Pulmonary artery endothelial cell (primary cell): ENCODE data around the gene NUDCD2. TPM values are rescaled to one million over a fixed set of nuclear protein-coding genes. Genes with fewer than 3 reads are reported as not detected.
A peak's percentile ranks its signal among the peaks of the same experiment; 100 is the strongest.

Experiments
- DNase-seq: peaks from one replicate; pipeline ENCODE4 v3.0.0-alpha.2; 2011; ENCODE audit warnings: low read depth, low spot score
- total RNA-seq: library from RNA; depleted of rRNA; stranded (reverse); fragments of >200 nt; gene quantifications from 2 replicates; pipeline ENCODE4 v1.2.3, GENCODE V29; 2014

The NUDCD2 gene
- total RNA-seq: 8.1 and 10.0 TPM in 2 replicates

GRCh38 chr5:163459819-163460561 is at the start of gene NUDCD2:
NUDCD2 (minus strand) TSS chr5:163460102; CDS start chr5:163460050, 52 bp downstream.
- DNase-seq: peak; percentile 97

GRCh38 chr5:163509291-163509951 is 49.5 kb upstream of the NUDCD2 start:
- peak; percentile 22 for DNase-seq

- no peak for DNase-seq
These were observed 48.9 kb upstream of the NUDCD2 start for GRCh38 chr5:163508753-163509152.

- DNase-seq: no peak
These were observed 46.8 kb upstream of the NUDCD2 start for GRCh38 chr5:163506726-163507125.

GRCh38 chr5:163506095-163506457 is 46.2 kb upstream of the NUDCD2 start:
- DNase-seq: no peak

GRCh38 chr5:163505368-163506094 is 45.6 kb upstream of the NUDCD2 start, which contains the start of gene MAT2B:
MAT2B (plus strand) TSS chr5:163505619; CDS start chr5:163505687, 68 bp downstream.
- peak; percentile 85 for DNase-seq

GRCh38 chr5:163505049-163505367 is 45.1 kb upstream of the NUDCD2 start:
- DNase-seq: no peak

- no peak for DNase-seq
These were observed 44.4 kb upstream of the NUDCD2 start for GRCh38 chr5:163504079-163504931.

- peak; percentile 50 for DNase-seq
These were observed 43.5 kb upstream of the NUDCD2 start for GRCh38 chr5:163503106-163504078.

GRCh38 chr5:163502521-163502920 is 42.6 kb upstream of the NUDCD2 start:
- no peak for DNase-seq

- DNase-seq: no peak
These were observed 39.0 kb upstream of the NUDCD2 start for GRCh38 chr5:163498886-163499285.

GRCh38 chr5:163497315-163497714 is 37.4 kb upstream of the NUDCD2 start:
- no peak for DNase-seq

- no peak for DNase-seq
These were observed 36.4 kb upstream of the NUDCD2 start for GRCh38 chr5:163496286-163496685.

GRCh38 chr5:163489745-163490075 is 29.8 kb upstream of the NUDCD2 start:
- no peak for DNase-seq

- no peak for DNase-seq
These were observed 29.3 kb upstream of the NUDCD2 start for GRCh38 chr5:163489055-163489744.

GRCh38 chr5:163478982-163479271 is 19.0 kb upstream of the NUDCD2 start:
- DNase-seq: no peak

GRCh38 chr5:163478126-163478981 is 18.5 kb upstream of the NUDCD2 start:
- no peak for DNase-seq

- DNase-seq: no peak
These were observed 15.5 kb upstream of the NUDCD2 start for GRCh38 chr5:163475411-163475810.

GRCh38 chr5:163473635-163474243 is 13.8 kb upstream of the NUDCD2 start:
- no peak for DNase-seq
